Fibroblast of peridontal ligament (primary cell): ENCODE results near the gene USP32.
A peak's percentile ranks its signal among the peaks of the same experiment; 100 is the strongest.
"Not testable (repeated sequence)": the region's sequence is repeated elsewhere in the genome, so short reads cannot be mapped to it uniquely, and the experiment has no call there.

Experiments
- DNase-seq: peaks from one replicate; pipeline ENCODE4 v3.0.0-alpha.2; 2010; ENCODE audit errors: extremely low read depth

USP32 gene

DNA sequence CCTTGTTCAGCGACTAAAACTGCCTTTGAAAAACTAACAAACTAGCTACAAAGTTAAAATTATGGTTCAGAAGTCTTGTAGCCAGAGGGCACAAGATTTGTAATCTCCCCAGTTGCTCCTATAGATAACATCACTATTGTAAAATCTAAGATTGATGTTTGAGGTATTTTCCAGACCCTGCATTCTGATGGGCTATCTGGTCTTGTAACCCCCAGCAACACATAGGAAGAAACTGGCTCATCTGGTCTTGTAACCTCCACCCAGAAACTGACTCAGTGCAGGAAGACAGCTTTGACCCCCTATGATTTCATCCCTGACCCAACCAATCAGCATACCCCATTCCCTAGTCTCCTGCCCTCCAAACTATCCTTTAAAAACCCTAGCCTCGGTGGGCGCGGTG lies 18.1 kb upstream of the USP32 start:
- DNase-seq: no peak

DNA sequence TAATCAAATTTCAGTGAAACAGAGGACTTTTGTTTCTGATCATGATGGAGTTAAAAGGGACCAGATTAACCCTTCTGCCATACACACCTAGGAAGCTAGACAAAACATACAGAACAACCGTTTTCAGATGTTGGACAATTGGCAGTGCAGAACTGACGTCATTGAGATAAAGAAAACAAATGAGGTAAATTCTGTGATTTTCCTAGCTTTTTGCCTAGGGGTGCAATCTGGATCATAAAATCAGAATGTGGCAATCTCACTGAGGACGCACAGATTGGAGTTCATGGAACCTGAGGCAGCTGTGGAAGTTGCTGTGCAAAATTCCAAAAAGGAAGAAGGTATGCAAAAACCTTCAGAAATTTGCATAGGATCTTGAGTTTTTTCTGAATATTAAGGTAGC lies 15.0 kb upstream of the USP32 start:
- no peak for DNase-seq

DNA sequence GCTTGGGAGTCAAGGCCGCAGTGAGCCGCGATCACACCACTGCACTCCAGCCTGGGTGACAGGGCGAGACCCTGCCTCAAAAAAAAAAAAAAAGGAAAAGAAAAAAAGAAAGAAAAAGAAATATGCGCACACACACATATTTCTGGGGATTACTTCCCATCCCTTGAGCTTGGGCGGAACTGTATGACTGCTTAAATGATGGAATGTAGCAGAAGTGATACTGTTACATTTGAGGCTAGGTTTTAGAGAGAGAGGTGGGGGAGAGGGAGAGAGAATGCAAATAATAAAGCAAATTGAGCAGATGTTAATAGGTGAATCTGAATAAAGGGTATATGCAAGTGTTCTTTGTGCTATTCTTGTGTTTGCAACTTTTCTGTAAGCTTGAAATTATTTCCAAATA lies 12.0 kb upstream of the USP32 start:
- DNase-seq: no peak

DNA sequence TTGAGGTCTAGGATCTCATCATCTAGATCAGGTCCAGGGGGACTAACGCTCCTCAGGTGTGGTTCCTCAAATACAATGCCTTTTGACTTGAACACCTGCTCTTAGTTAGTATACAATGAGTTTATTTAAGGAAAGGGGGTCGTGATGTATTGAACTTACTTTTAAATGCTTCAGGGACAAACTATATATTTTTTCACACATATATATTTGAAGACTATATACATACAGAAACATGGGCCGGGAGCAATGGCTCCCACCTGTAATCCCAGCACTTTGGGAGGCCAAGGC lies 11.5 kb upstream of the USP32 start:
- no peak for DNase-seq

DNA sequence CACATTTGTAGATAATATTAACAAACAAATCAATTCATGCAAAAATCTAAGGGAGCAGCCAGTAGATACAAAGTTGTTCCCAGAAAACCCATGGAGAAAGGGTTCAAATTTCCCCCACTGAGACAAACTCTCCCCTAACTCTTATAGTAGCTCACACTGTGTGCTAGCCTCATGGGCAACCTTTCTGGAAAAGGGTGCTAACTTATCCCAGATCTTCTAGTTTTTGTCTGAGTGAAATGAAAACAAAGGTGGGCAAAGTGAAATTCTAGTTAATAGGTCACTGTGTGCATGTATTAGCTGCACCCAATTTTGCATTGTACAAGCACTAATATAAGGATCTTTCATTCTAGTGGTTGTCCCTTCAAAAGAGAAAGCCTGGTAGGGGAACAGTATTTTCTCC lies 9.9 kb upstream of the USP32 start:
- DNase-seq: no peak

DNA sequence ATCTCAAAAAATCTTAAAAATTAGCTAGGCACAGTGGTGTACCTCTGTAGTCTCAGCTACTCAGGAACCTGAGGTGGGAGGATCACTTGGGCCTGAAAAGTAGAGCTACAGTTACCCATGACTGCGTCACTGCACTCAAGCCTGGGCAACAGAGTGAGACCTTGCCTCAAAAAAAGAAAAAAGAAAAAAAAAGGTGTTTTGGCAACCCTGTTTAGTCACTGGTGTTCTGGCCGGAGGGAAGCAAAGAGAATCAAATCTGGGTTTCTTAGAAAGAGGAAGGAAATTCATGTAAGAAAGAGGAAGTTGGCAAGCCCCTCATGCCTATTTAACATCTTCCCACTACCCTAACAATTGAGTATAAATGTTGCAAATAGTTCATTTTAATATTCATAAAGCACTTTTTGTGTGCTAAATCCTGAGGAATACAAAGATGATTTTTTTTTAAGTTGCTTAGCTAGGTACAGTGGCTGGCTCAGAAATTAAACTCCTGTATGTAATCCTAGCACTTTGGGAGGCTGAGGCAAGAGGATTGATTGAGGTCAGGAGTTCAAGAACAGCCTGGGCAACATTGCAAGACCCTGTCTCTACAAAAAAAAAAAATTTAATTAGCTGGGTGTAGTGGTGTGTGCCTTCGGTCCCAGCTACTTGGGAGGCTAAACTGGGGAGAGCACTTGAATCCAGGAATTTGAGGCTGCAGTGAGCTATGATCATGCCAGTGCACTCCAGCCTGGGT lies 6.5 kb upstream of the USP32 start:
- no peak for DNase-seq

DNA sequence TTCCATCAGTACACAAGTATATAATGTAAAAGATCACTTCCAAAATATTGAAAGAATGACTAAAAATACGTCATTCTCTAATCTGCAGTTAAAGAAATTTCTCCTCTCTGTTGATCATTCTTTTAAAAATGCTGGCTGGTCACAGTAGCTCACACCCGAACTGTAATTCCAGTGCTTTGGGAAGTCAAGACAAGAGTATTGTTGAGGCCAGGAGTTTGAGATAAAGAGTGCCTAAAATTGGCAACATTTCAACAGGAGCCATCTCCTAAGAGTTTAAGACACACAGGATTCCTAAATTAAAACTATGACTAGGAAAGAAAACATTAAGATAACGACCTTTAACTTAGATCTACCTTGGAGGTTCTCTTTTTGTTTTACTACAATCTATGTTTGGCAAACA lies 4.5 kb upstream of the USP32 start:
- no peak for DNase-seq

DNA sequence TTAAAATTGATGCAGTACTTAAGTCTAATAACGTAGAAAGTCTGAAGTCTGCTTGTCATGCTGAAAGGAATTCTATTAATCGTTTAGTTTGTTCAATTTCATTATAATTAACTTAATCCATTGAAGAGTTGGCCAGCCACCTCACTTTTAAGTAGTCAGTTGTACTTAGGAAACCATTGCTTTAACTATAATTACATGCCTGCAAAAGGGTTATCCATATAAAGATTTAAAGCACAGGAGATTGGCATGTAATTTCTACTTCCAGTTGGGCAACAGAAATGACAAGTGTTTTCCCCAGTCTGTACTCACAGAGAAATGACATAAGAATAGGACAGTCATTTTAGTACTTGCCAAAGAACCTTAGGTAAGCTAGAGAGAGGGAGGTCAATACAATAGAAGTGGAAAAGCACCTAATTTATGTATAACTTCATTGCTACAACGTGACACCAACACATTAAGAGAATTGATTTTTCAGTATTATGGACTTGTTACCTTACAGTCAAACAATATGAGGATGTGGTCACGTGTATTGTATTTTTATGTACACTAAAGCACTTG lies 3.7 kb upstream of the USP32 start:
- no peak for DNase-seq

DNA sequence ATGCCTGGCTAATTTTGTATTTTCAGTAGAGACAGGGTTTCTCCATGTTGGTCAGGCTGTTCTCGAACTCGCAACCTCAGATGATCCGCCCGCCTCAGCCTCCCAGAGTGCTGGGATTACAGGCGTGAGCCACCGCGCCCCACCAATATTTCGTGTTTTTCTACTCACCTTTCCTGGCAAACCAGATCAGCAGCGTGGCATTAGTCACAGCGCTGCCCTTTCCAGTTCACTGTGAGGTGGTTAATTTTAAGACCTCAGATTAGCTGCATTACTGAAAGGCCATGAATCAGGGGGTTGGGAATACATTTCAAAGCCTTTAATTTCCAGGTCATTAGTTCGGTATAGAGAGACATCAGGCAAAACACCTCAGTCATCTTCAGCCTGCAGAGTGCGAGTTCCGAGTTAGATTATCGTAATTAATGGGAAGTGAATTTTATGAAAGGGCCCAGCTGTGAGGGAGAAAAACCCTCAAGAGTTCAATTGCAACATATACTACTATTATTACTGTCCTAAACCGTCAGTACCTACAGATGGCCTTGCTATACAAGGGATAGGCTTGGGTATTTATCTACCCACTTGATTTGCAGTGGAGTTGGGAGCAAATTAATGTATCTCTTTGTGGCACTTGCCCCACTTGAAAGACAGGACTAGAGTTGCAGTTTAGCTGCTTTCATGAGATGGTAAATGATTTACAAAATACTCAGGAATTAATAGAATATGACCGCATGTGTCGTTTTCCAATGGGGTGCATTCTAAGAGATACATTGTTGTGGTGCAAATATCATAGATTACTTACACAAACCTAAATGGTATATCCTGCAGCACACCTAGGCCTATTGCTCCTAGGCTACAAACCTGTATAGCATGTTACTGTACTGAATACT lies 2.1 kb upstream of the USP32 start:
- DNase-seq: no peak

DNA sequence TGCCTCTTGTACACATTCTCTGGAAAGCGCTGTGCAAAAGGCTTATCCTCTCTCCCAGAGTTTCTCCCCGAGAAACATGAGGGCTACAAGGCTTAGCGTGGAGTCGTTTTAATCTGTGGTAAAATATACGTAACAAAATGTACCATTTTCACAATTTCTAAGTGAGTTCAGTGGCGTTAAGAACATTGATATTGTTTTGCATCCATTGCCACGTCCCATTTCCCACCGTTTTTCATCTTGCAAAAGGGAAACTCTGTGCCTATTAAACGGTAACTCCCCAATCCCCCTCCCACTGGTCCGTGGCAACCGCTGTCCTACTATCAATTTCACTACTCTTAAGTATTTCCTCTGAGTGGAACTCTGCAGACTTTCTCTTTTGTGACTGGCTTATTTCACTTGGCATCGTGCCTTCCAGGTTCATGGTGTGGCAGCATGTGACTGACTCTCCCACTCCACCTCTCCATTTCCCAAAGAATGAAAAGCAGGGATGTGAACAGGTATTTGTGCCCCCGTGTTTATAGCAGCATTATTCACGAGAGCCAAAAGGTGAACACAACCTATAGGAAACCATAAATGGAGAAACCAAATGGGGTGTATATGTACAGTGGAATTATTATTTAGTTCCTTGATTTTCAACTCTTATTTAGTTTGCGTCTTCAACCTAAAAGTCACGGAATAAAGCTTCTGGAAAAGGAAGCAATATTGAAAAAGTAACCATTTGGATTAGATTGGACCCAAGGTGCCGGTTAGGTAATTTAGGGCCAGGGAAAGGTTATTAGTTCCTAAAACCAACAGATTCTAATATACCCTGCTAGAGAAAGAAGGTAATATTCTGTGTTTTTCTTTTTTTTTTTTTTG lies 1.1 kb upstream of the USP32 start:
- peak; percentile 65 for DNase-seq

DNA sequence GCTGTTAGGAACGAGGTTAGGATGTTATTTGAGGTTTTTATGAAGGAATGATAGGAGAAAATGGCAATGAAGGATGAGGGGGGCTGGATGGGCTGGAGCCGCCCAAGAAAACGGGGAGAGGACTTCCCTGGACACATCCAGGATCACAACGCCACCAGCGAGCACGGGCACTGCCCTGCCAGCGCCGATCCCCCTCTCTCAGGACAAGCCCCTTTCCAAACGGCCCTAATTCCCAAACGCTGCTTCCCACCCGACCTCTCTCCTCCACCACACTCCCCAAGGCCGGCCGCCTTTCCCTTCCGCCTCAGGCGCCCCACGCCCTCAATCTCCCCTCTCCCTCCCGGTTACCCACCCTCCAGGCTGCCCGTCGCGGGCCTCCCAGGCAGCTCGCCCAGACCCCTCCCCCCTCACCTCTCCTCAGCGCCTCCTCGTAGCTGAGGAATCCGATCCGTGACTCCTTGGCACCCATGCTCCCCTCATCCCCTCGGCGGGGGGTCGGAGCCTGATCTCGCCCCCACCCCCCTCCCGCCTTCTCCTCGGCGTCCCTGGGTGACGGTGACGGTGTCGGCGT lies 377 bp downstream of the USP32 start:
- no peak for DNase-seq

DNA sequence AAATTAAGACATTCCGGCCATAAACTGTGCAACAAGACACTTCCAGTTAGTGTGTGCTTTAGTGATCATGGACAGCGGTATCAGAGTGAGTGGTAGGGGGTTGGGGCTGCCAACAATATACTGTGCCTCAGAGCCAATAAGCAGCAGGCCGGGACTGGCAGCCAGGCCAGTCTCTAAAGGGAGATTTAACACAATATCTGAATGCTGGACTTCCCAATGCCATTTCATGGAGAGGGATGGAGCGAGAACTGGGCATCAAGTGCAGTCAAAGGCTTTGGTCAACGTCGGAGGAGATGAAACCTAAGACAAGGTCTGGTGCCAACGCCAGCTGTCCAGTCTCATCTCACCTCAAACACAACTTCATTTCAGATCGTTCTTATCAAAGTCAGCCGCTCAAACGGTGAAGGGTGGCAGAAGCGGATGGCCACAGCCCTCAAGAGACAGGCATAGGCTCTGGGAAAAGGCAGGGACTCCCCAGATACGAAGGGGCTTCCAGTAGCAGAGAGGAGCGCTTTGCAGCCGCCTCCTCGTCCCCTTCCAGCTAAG lies 935 bp downstream of the USP32 start:
- peak; percentile 57 for DNase-seq

DNA sequence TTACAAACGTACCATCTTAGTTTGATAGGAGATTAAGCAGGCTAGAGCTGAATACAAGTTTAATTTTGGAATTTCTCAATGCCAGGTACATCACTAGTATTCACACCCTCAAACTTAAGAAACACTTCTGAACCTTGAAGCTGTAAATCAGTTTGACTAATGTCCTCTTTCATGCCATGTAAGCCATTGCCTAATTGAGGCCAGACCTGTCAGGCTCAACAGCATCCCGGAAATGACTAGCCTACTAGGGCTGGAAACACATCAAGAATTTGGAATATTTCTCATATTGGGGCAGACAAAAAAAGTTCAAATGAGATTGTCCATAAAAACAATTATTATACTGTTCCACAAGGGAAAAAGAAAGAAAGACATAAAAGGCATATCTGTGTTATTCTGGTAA lies 1.7 kb downstream of the USP32 start:
- DNase-seq: peak; percentile 73

DNA sequence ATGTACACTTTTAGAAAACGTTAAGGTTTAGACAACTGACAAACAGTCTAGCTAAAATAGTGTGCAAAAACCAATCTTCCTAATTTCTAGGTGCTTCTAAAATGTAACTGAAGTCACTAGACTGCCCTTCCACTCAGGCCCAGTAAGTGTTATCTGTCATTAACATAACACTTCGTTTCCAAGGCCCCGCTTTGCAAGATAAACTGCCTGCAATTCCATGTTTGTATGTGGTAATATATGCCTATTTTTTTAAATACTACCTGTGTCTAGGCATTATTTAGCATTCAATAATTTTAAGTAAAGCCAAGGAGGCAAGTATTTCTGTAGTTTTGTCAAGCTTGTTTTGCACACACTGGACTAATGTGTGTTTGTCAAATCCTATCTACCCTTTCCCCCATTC lies 3.2 kb downstream of the USP32 start:
- no peak for DNase-seq

DNA sequence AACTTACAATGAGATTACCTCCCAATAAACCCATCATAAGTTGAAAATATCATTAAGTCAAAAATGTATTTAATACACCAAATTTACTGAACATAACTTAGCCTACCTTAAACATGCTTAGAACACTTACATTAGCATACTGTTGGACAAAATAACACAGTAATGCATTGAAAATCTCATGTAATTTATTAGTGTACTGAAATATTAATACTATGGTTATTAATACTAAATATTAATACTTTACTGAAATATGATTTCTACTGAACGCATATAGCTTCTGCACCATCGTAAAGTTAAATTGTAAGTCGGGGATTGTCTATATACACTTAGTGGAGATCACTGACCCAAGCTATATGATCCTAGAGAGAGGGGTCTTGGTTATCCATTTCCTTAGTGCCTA lies 4.3 kb downstream of the USP32 start:
- DNase-seq: no peak

DNA sequence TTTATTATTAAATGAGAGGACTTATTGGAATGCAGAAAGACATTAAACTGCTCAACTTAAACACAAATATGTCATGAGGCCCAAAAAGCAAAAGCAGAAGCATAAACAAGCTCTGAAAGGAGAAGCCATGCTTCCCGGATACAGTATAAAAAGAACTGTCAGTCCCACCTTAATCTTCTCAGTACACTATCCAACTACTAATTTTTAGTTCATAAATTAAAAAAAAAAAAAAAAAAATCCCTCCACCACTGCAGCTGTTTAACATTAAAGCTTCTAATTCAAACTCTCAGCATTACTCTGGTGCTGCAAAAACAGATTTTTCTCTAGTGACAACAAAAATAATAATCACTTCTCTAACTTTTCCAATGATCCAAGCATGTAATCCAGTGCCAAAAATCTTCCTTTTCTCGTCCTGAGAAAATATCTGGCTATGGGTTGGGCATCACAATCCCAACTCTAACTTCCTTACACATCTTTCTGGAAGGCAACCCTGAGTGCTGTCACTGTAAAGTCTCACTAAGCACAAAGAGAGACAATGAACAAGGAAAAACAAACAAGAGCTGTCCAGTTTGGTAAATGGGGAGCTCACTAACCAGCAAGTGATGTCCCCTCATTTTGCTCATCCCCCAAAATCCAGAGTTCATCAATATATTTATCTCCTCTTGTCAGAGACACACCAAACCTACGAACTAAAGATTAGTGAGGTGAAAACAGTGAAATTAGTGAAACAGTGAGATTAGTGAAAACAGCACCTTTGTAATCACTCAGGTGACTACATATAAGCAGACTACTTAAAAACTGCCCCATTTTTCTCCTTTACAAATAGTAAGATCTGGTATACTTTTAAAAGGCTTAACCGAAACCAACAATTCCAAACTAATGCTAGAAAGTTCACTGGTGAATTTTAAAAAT lies 5.5 kb downstream of the USP32 start:
- DNase-seq: no peak

DNA sequence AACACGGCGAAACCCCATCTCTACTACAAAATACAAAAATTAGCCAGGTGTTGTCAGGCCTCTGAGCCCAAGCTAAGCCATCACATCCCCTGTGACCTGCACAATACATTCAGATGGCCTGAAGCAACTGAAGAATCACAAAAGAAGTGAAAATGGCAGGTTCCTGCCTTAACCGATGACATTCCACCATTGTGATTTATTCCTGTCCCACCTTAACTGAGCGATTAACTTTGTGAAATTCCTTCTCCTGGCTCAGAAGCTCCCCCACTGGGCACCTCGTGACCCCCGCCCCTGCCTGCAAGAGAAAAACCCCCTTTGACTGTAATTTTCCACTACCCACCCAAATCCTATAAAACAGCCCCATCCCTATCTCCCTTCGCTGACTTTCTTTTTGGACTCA lies 7.0 kb downstream of the USP32 start:
- not testable (repeated sequence) for DNase-seq

DNA sequence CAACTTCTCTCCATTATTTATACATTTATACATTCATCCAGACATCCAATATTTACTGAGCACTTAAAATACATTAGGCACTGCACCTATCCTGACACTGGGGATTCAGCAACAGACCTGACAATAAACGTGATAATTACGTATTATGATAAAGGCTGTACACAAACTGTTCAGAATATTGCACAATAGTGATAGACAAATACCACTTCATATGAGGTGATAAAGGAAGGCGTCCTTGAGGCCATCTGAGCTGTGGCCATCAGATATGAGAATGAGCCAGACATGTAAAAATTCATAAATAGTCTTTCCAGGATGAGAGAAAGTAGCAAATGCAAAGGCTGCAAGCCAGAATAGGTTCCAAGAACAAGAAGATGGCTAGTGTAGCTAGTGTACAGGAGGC lies 8.6 kb downstream of the USP32 start:
- no peak for DNase-seq

DNA sequence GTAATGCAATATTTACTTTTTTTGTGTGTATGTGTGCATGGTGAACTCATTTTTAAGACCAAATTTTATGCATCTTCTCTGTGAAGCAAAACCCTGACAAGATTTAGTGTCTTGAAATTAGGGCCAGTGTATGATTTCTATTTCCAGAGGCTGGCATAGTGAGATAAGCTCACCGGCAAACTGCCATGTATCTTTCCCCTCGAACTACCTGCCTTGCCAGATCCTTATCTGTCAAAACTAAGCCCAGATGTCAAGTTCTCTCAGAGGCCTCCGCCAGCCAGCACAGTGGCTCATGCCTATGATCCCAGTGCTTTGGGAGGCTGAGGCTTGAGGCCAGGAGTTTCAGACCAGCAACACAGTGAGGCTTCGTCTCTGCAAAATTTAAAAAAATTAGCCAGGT lies 10.0 kb downstream of the USP32 start:
- DNase-seq: no peak

DNA sequence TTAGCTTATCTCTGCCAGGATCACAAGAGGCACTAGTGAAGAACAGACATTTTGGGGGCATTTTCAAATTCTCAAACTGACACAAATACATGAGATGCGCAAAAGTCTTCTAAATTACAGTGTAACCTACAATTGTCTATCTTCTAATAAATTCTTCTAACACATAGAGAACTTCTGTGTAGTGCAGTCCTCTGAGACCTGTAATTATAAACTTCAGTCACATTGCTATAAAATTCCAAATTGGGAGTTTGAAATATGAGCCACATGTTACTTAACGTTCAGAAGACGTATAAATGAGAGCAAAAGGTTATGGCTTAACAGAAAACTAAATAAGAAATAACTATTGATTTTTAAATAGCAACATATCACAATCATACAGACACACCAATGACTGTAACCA lies 12.5 kb downstream of the USP32 start:
- not testable (repeated sequence) for DNase-seq

DNA sequence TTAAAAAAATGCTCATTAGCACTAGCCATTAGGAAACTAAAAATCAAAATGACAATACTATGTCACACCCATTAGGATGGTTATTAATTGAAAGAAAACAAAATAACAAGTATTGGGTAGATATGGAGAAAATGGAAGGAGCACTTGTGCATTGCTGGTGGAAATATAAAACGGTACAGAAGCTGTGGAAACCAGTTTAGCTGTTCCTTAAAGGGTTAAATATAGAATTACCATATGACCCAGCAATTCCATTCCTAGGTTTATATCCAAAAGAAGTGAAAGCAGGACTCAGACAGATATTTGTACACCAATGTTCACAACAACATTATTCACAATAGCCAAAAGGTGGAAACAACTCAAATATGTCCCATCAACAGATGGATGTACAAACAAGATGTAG lies 13.7 kb downstream of the USP32 start:
- DNase-seq: not testable (repeated sequence)
